H9 (cell line): Measurements from ENCODE around the gene PFKFB2. TPM values are rescaled to one million over a fixed set of nuclear protein-coding genes. Genes with fewer than 3 reads are reported as not detected.

Source experiments
- DNase-seq: peaks from one replicate; pipeline ENCODE4 v3.0.0-alpha.2; 2017
- H2AFZ ChIP-seq: one replicate; pipeline ENCODE4 v1.6.1; 2013; ENCODE audit warnings: mild to moderate bottlenecking, low read length, control low read depth, moderate library complexity
- H2AK5ac ChIP-seq: 2 replicates; pipeline ENCODE4 v1.6.1; 2013; ENCODE audit warnings: low read length, control low read depth, mixed read lengths; ENCODE audit not compliant: insufficient read length
- H2BK120ac ChIP-seq: one replicate; pipeline ENCODE4 v1.6.1; 2013; ENCODE audit warnings: low read depth, mild to moderate bottlenecking, low read length, control low read depth, inconsistent platforms; ENCODE audit not compliant: poor library complexity, severe bottlenecking
- H2BK12ac ChIP-seq: 2 replicates; pipeline ENCODE4 v1.6.1; 2013; ENCODE audit warnings: low read length, control low read depth, mixed read lengths, low read depth; ENCODE audit not compliant: insufficient read length
- H2BK15ac ChIP-seq: 2 replicates; pipeline ENCODE4 v1.6.1; 2013; ENCODE audit warnings: low read depth, low read length, control low read depth
- H2BK20ac ChIP-seq: one replicate; pipeline ENCODE4 v1.6.1; 2013; ENCODE audit warnings: low read depth, mild to moderate bottlenecking, low read length, control low read depth, inconsistent platforms; ENCODE audit not compliant: poor library complexity, severe bottlenecking
- H2BK5ac ChIP-seq: 2 replicates; pipeline ENCODE4 v1.6.1; 2013; ENCODE audit warnings: low read length, control low read depth, mixed read lengths; ENCODE audit not compliant: insufficient read length
- H3K14ac ChIP-seq: 2 replicates; pipeline ENCODE4 v1.6.1; 2013; ENCODE audit warnings: low read length, control low read depth; ENCODE audit not compliant: insufficient read depth
- H3K18ac ChIP-seq: 2 replicates; pipeline ENCODE4 v1.6.1; 2013; ENCODE audit warnings: low read depth, mild to moderate bottlenecking, mixed read lengths, low read length, control low read depth; ENCODE audit not compliant: insufficient read length
- H3K23ac ChIP-seq: 2 replicates; pipeline ENCODE4 v1.6.1; 2013; ENCODE audit warnings: low read length, control low read depth, mixed read lengths, low read depth; ENCODE audit not compliant: insufficient read length
- H3K23me2 ChIP-seq: 2 replicates; pipeline ENCODE4 v1.6.1; 2013; ENCODE audit warnings: low read depth, mild to moderate bottlenecking, mixed read lengths, low read length, control low read depth; ENCODE audit not compliant: insufficient read length, poor library complexity, severe bottlenecking
- H3K27ac ChIP-seq: 2 replicates; pipeline ENCODE4 v1.5.1; 2013; ENCODE audit warnings: low read length, control low read depth, mixed read lengths, low read depth; ENCODE audit not compliant: insufficient read length
- H3K27me3 ChIP-seq: 2 replicates; pipeline ENCODE4 v1.6.1; 2013; ENCODE audit warnings: low read length, control low read depth, inconsistent platforms; ENCODE audit not compliant: insufficient read depth
- H3K4ac ChIP-seq: 2 replicates; pipeline ENCODE4 v1.6.1; 2013; ENCODE audit warnings: low read depth, mild to moderate bottlenecking, control low read depth, inconsistent platforms, low read length, moderate library complexity
- H3K4me1 ChIP-seq: 2 replicates; pipeline ENCODE4 v1.6.1; 2013; ENCODE audit warnings: low read length, control low read depth, inconsistent platforms; ENCODE audit not compliant: insufficient read depth
- H3K4me2 ChIP-seq: 2 replicates; pipeline ENCODE4 v1.6.1; 2013; ENCODE audit warnings: low read length, control low read depth, mixed read lengths; ENCODE audit not compliant: insufficient read length, insufficient read depth
- H3K56ac ChIP-seq: 2 replicates; pipeline ENCODE4 v1.6.1; 2013; ENCODE audit warnings: low read depth, mild to moderate bottlenecking, mixed read lengths, low read length, control low read depth; ENCODE audit not compliant: insufficient read length
- H3K79me1 ChIP-seq: 2 replicates; pipeline ENCODE4 v1.6.1; 2013; ENCODE audit warnings: low read depth, mild to moderate bottlenecking, moderate library complexity, low read length, control low read depth, inconsistent platforms; ENCODE audit not compliant: insufficient read depth, poor library complexity, severe bottlenecking
- H3K79me2 ChIP-seq: 2 replicates; pipeline ENCODE4 v1.6.1; 2013; ENCODE audit warnings: low read length, control low read depth, inconsistent platforms; ENCODE audit not compliant: insufficient read depth
- H3K9ac ChIP-seq: 2 replicates; pipeline ENCODE4 v1.6.1; 2013; ENCODE audit warnings: low read length, control low read depth, mixed read lengths; ENCODE audit not compliant: insufficient read length; ENCODE audit errors: extremely low read depth
- H3K9me3 ChIP-seq: one replicate; pipeline ENCODE4 v1.6.1; 2013; ENCODE audit warnings: low read depth, low read length, inconsistent platforms; ENCODE audit not compliant: control insufficient read depth
- H3T11ph ChIP-seq: one replicate; pipeline ENCODE4 v1.6.1; 2013; ENCODE audit warnings: mild to moderate bottlenecking, low read length, control low read depth, inconsistent platforms
- H4K20me1 ChIP-seq: one replicate; pipeline ENCODE4 v1.6.1; 2013; ENCODE audit not compliant: control insufficient read depth, insufficient read length, insufficient read depth
- H4K5ac ChIP-seq: 2 replicates; pipeline ENCODE4 v1.6.1; 2013; ENCODE audit warnings: low read depth, mild to moderate bottlenecking, mixed read lengths, low read length, control low read depth; ENCODE audit not compliant: insufficient read length
- H4K8ac ChIP-seq: replicated peaks from 2 replicates; pipeline ENCODE4 v1.6.1; 2013; ENCODE audit warnings: low read length, control low read depth, mixed read lengths, low read depth; ENCODE audit not compliant: insufficient read length
- H4K91ac ChIP-seq: 2 replicates; pipeline ENCODE4 v1.6.1; 2013; ENCODE audit warnings: low read depth, mild to moderate bottlenecking, moderate library complexity, mixed read lengths, low read length, control low read depth; ENCODE audit not compliant: insufficient read length
- H3K27ac Mint-ChIP-seq, 3 experiments: 2 replicates in 2 of 3; 3 replicates in 1 of 3; pipeline ENCODE4 v1.8.0; 2020 to 2021; ENCODE audit warnings: mixed read lengths in 3 of 3, mild to moderate bottlenecking in 1 of 3, moderate library complexity in 1 of 3
- H3K27me3 Mint-ChIP-seq: 2 replicates; pipeline ENCODE4 v1.8.0; 2021; ENCODE audit warnings: low read depth, mild to moderate bottlenecking, moderate library complexity, mixed read lengths
- H3K36me3 Mint-ChIP-seq, 3 experiments: 2 replicates in 2 of 3; 3 replicates in 1 of 3; pipeline ENCODE4 v1.8.0; 2020 to 2021; ENCODE audit warnings: low read depth in 3 of 3, mixed read lengths in 3 of 3; ENCODE audit not compliant: insufficient read depth in 1 of 3
- H3K4me1 Mint-ChIP-seq, 2 experiments: 2 replicates each; pipeline ENCODE4 v1.8.0; 2020; ENCODE audit warnings: mixed read lengths in 2 of 2
- H3K4me3 Mint-ChIP-seq, 2 experiments: 2 replicates in 1 of 2; 3 replicates in 1 of 2; pipeline ENCODE4 v1.8.0; 2020 to 2021; ENCODE audit warnings: mild to moderate bottlenecking in 2 of 2, mixed read lengths in 2 of 2, moderate library complexity in 1 of 2
- H3K9me3 Mint-ChIP-seq, 2 experiments: 2 replicates in 1 of 2; 3 replicates in 1 of 2; pipeline ENCODE4 v1.8.0; 2020; ENCODE audit warnings: mild to moderate bottlenecking in 2 of 2, mixed read lengths in 2 of 2, moderate library complexity in 1 of 2
- WGBS: extraction: QIAGEN DNeasy Blood & Tissue Kit; methylation state at CpG from one replicate; pipeline ENCODE4 v1.1.7; 2013; ENCODE audit warnings: missing lambda C conversion rate, low lambda C conversion rate, mixed read lengths; ENCODE audit not compliant: insufficient read length; ENCODE audit errors: extremely low coverage; 5-methylcytosine and 5-hydroxymethylcytosine counted together
- total RNA-seq: library from RNA; stranded (reverse); gene quantifications from 2 replicates; pipeline ENCODE4 v1.2.1, GENCODE V29; 2021
- TF ChIP-seq, protein P1 (sequence below): fragments of 200-600 bp; sonication (generic); conservative IDR thresholded peaks from 3 replicates; pipeline ENCODE4 v1.8.0; 2021; ENCODE audit warnings: antibody characterized with exemption, mild to moderate bottlenecking

Gene PFKFB2
- total RNA-seq, 1 experiment from 2014 or later, result 14.6 TPM

DNA sequence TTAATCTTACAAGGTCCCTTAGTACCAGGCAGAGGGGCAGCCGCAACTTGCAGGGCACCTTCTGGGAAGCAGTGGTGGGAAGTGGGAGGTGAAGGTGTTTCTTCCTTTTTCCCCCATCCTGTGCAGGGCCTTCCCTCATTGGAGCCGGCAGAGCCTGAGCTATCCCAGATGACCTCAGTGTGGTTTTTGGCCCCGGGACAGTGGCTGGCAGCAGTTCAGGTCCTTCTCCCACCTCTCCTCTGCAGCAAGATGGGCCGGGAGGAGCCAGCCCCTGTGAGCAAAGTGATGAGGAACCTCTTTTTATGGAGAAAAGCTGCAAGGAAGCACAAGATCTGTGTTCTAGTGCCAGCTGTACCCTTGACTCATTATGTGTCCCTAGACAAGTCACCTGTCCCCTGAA is 6.8 kb downstream of the PFKFB2 start:
- peaks cover 5 to 39% (median 17%) of the 10 kb centered on the region in 3 experiments for H3K36me3 Mint-ChIP-seq
- Histone ChIP-seq H2BK20ac (no peak overlapping the region), H3K9ac (no peak overlapping the region), H3T11ph (no peak overlapping the region), H3K79me1 (no peaks in the 10 kb centered on the region), H3K14ac (no peak overlapping the region), H3K23me2 (no peaks in the 10 kb centered on the region), H2BK5ac (no peak overlapping the region), H3K4me2 (no peak overlapping the region), H2BK15ac (no peak overlapping the region), H4K5ac (no peak overlapping the region), H2AK5ac (no peak overlapping the region), H4K8ac (no peak overlapping the region), H3K18ac (no peak overlapping the region), H3K4me1 (no peaks in the 10 kb centered on the region), H3K27me3 (no peaks in the 10 kb centered on the region), H4K91ac (no peak overlapping the region), H2AFZ (no peak overlapping the region), H3K4ac (no peak overlapping the region), H2BK12ac (no peak overlapping the region), H3K79me2 (no peaks in the 10 kb centered on the region), H2BK120ac (no peak overlapping the region), H3K23ac (no peak overlapping the region), H3K56ac (no peak overlapping the region), H3K9me3 (no peaks in the 10 kb centered on the region), H4K20me1 (no peaks in the 10 kb centered on the region), H3K27ac (no peak overlapping the region)
- TF ChIP-seq, protein P1, sequence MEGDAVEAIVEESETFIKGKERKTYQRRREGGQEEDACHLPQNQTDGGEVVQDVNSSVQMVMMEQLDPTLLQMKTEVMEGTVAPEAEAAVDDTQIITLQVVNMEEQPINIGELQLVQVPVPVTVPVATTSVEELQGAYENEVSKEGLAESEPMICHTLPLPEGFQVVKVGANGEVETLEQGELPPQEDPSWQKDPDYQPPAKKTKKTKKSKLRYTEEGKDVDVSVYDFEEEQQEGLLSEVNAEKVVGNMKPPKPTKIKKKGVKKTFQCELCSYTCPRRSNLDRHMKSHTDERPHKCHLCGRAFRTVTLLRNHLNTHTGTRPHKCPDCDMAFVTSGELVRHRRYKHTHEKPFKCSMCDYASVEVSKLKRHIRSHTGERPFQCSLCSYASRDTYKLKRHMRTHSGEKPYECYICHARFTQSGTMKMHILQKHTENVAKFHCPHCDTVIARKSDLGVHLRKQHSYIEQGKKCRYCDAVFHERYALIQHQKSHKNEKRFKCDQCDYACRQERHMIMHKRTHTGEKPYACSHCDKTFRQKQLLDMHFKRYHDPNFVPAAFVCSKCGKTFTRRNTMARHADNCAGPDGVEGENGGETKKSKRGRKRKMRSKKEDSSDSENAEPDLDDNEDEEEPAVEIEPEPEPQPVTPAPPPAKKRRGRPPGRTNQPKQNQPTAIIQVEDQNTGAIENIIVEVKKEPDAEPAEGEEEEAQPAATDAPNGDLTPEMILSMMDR, result peak; percentile 2; the same call in 1 of the 3 replicates
- no peaks in the 10 kb centered on the region for H3K9me3 Mint-ChIP-seq
- no CpG with 5 or more reads among the region's 4 CpGs for WGBS
- no peak overlapping the region for H3K4me3 Mint-ChIP-seq
- no peak for DNase-seq
- H3K27me3 Mint-ChIP-seq, result no peaks in the 10 kb centered on the region; the same call in 1 of the 2 replicates
- H3K27ac Mint-ChIP-seq, result peak overlapping the region in 1 of 3 experiments; percentile 93; a peak in 1 of 7 replicates
- H3K4me1 Mint-ChIP-seq, result peaks cover 8 to 9% of the 10 kb centered on the region in 2 experiments
